Measurements from ENCODE around the gene NELFB. TPM values are rescaled to one million over a fixed set of nuclear protein-coding genes. Genes with fewer than 3 reads are reported as not detected.

Gene NELFB
- total RNA-seq, 1 experiment from 2014 or later: 95.0 TPM

- TF ChIP-seq GRHL2 (CRISPR knock-in tag; IDR thresholded peaks at IDR 0.05; ENCODE audit: insufficient replicate concordance, severe bottlenecking): no peak
- peak; percentile 53; the same call in 1 of the 2 replicates for TF ChIP-seq SP1 (CRISPR knock-in tag; conservative IDR thresholded peaks at IDR 0.05)
- TF ChIP-seq EMX1 (CRISPR knock-in tag; IDR thresholded peaks at IDR 0.05): no peak
- TF ChIP-seq TCF7 (CRISPR knock-in tag; IDR thresholded peaks at IDR 0.05; ENCODE audit: low read depth): no peak
- TF ChIP-seq ZBTB21 (CRISPR knock-in tag; IDR thresholded peaks at IDR 0.05; ENCODE audit: borderline replicate concordance): no peak
- peak; percentile 45; the same call in 1 of the 2 replicates for TF ChIP-seq HMGXB4 (CRISPR knock-in tag; IDR thresholded peaks at IDR 0.05)
- TF ChIP-seq FOXP1 (CRISPR knock-in tag; IDR thresholded peaks at IDR 0.05; ENCODE audit: borderline replicate concordance): 0 out of 2 replicates have a peak, but pooled peaks have one; percentile 34
- TF ChIP-seq FOXJ3 (CRISPR knock-in tag; IDR thresholded peaks at IDR 0.05; ENCODE audit: borderline replicate concordance): no peak
- peak; percentile 68 for DNase-seq (ENCODE audit: low spot score)
- peaks cover 4% of the 10 kb centered on the region; the same call in 1 of the 2 replicates for H3K4me1 Mint-ChIP-seq
- H3K9me3 Mint-ChIP-seq: no peaks in the 10 kb centered on the region
- H3K36me3 Mint-ChIP-seq: no peaks in the 10 kb centered on the region
- ChIA-PET CTCF (interaction anchor here (0.6 to 8.9 kb wide), 14 partner anchors 14 to 496 kb away, joined by 3 to 143 read pairs (median 5); partner anchors contain the start of genes NPDC1, SAPCD2 and TPRN), POLR2A (interaction anchor here (2.8 kb wide), 1 partner anchor 21 kb away, joined by 12 read pairs; the partner anchor contains the start of gene TPRN)
- no peaks in the 10 kb centered on the region for H3K27me3 Mint-ChIP-seq (ENCODE audit: low read depth)
- H3K4me3 Mint-ChIP-seq: no peak overlapping the region
- peak; percentile 9 for ATAC-seq
- H3K27ac Mint-ChIP-seq: no peak overlapping the region
Observed at GRCh38 chr9:137221506-137222111, 33.5 kb upstream of the NELFB start.

- CTCF ChIA-PET: interaction anchor here (0.5 to 8.9 kb wide), 32 partner anchors 9 to 497 kb away, joined by 3 to 143 read pairs (median 4); partner anchors contain the start of genes EXD3, GRIN1, NOXA1 and NPDC1
- no peaks in the 10 kb centered on the region for H3K9me3 Mint-ChIP-seq
- peak; percentile 0 for ATAC-seq
Observed at GRCh38 chr9:137222190-137223077, 32.7 kb upstream of the NELFB start, which contains the start of gene RNF208. TSS of gene RNF208 (minus strand) at chr9:137222240. CDS start at chr9:137221212, 1,028 bp downstream.

GRCh38 chr9:137223078-137223970 lies 31.8 kb upstream of the NELFB start:
- ChIA-PET CTCF (interaction anchor here (0.6 to 8.9 kb wide), 35 partner anchors 10 to 459 kb away, joined by 3 to 143 read pairs (median 5); partner anchors contain the start of genes EXD3, GRIN1, NOXA1 and NPDC1), POLR2A (interaction anchor here (0.7 to 2.8 kb wide), 8 partner anchors 12 to 194 kb away, joined by 3 to 12 read pairs (median 4); partner anchors contain the start of genes MAN1B1 and TPRN)
- H3K9me3 Mint-ChIP-seq: no peaks in the 10 kb centered on the region
- ATAC-seq (peak; percentile 73), DNase-seq (ENCODE audit: low spot score) (peak; percentile 97)
- peaks cover 3% of the 10 kb centered on the region for H3K4me1 Mint-ChIP-seq
- H3K27me3 Mint-ChIP-seq (ENCODE audit: low read depth): no peaks in the 10 kb centered on the region
- H3K36me3 Mint-ChIP-seq: no peaks in the 10 kb centered on the region
- peak overlapping the region; percentile 77 for H3K4me3 Mint-ChIP-seq
- no peak overlapping the region for H3K27ac Mint-ChIP-seq
- TF ChIP-seq USF1 (CRISPR knock-in tag; IDR thresholded peaks at IDR 0.05) (peak; percentile 23; the same call in 1 of the 2 replicates), MAX (CRISPR knock-in tag; IDR thresholded peaks at IDR 0.05) (no peak), NFYB (CRISPR knock-in tag; conservative IDR thresholded peaks at IDR 0.05; ENCODE audit: low read depth) (peak; percentile 43), ZBTB21 (CRISPR knock-in tag; IDR thresholded peaks at IDR 0.05; ENCODE audit: borderline replicate concordance) (peak; percentile 42; the same call in 1 of the 2 replicates), FOXJ3 (CRISPR knock-in tag; IDR thresholded peaks at IDR 0.05; ENCODE audit: borderline replicate concordance) (no peak), ELF4 (CRISPR knock-in tag; IDR thresholded peaks at IDR 0.05; ENCODE audit: low read depth) (no peak), ZNF138 (CRISPR knock-in tag; conservative IDR thresholded peaks at IDR 0.05) (no peak), ERG (CRISPR knock-in tag; IDR thresholded peaks at IDR 0.05) (no peak), NFE2L1 (CRISPR knock-in tag; IDR thresholded peaks at IDR 0.05) (no peak), FOXP1 (CRISPR knock-in tag; IDR thresholded peaks at IDR 0.05; ENCODE audit: borderline replicate concordance) (no peak), ATF3 (CRISPR knock-in tag; conservative IDR thresholded peaks at IDR 0.05) (no peak)

More at GRCh38 chr9:137222190-137223077, 32.7 kb upstream of the NELFB start, which contains the start of gene RNF208:
- Mint-ChIP-seq H3K27ac (no peak within 1 kb of the TSS), H3K27me3 (ENCODE audit: low read depth) (no peaks in the 10 kb centered on the region), H3K36me3 (no peaks in the 10 kb centered on the region), H3K4me1 (peaks cover under 1% of the 10 kb centered on the region), H3K4me3 (peak within 1 kb of the TSS; percentile 77)
- peak; percentile 58 for DNase-seq (ENCODE audit: low spot score)
- POLR2A ChIA-PET: interaction anchor here (0.7 to 2.8 kb wide), 8 partner anchors 11 to 193 kb away, joined by 3 to 12 read pairs (median 4); partner anchors contain the start of genes MAN1B1 and TPRN
- TF ChIP-seq MAX (CRISPR knock-in tag; IDR thresholded peaks at IDR 0.05): 0 out of 2 replicates have a peak, but pooled peaks have one; percentile 11
- no peak for TF ChIP-seq IRF1 (CRISPR knock-in tag; IDR thresholded peaks at IDR 0.05)

All from WTC11 (cell line).